ENCODE data around the gene SLC5A11. TPM values are rescaled to one million over a fixed set of nuclear protein-coding genes. Genes with fewer than 3 reads are reported as not detected.

SLC5A11 gene
- total and polyA plus RNA-seq, 2 donors (not counting 1 experiment from before 2014, with no cell fraction given), result under 0.01 TPM; not detected in 1

DNA sequence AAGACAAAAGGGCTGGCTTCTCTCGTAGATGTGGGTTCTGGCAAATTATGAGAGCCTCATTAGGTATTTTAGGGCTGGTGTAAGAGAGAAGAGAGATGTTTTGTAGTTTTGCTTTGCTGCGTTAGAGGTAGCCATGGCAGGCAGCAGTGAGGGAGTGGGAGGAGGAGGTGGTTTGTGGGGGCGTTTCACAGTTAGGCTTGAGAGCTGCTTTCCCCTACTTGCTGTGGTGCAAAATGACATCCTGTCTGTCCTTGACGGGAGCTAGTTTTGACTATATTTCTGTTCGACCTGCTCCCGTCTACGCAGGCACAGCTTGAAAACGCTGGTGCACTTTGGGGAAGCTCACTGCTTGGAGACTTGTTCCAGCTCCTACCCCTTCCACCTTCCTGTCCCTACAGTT lies 75.5 kb downstream of the SLC5A11 start:
- Histone ChIP-seq H3K4me3 (replicated peaks in 1 of 4; ENCODE audit: control extremely low read depth in 1 of 4, insufficient read depth in 1 of 4, low read depth in 3 of 4, low read length in 4 of 4) (no peak overlapping the region), H2AFZ (ENCODE audit: low read length) (no peak overlapping the region), H3K27ac (ENCODE audit: insufficient read depth, low read length) (no peak overlapping the region), H3K9ac (ENCODE audit: insufficient read depth, low read length) (no peak overlapping the region), H3K4me1 (ENCODE audit: control insufficient read depth, extremely low read depth, insufficient read depth, low read length) (no peaks in the 10 kb centered on the region), H3K9me3 (ENCODE audit: control insufficient read depth, insufficient read depth, low read depth, low read length) (no peaks in the 10 kb centered on the region), H3K27me3 (ENCODE audit: control insufficient read depth, insufficient read depth, low read length) (no peaks in the 10 kb centered on the region), H3K4me2 (ENCODE audit: extremely low read depth, insufficient read depth, low read length) (no peak overlapping the region), H3K36me3 (ENCODE audit: control insufficient read depth, insufficient read depth, low read length) (peaks cover 18% of the 10 kb centered on the region), H4K20me1 (ENCODE audit: control insufficient read depth, extremely low read depth, insufficient read depth, low read length) (no peaks in the 10 kb centered on the region), H3K79me2 (ENCODE audit: control insufficient read depth, insufficient read depth, low read length) (no peaks in the 10 kb centered on the region)
- no peak for DNase-seq (ENCODE audit: low read depth in 2 of 2)
- no peak for TF ChIP-seq EZH2 (IDR thresholded peaks at IDR 0.05; ENCODE audit: low read length, missing control alignments)

DNA sequence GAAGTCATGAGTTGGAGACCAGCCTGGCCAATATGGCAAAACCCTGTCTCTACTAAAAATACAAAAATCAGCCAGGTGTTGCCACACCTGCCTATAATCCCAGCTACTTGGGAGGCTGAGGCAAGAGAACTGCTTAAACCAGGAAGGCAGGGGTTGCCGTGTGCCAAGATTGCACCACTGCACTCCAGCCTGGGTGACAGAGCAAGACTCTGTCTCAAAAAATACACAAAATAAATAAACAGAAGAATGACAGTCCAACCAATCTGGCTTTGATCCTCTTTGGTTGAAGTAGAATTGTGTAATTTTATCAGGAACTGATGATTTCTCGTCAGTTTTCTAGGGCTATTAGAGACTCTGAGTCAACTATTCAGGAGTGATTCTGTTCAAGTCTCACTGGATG lies 79.4 kb downstream of the SLC5A11 start:
- no peak for DNase-seq (ENCODE audit: low read depth in 2 of 2)
- Histone ChIP-seq H3K36me3 (ENCODE audit: control insufficient read depth, insufficient read depth, low read length) (peaks cover 9% of the 10 kb centered on the region), H4K20me1 (ENCODE audit: control insufficient read depth, extremely low read depth, insufficient read depth, low read length) (no peaks in the 10 kb centered on the region), H3K4me1 (ENCODE audit: control insufficient read depth, extremely low read depth, insufficient read depth, low read length) (no peaks in the 10 kb centered on the region), H2AFZ (ENCODE audit: low read length) (no peak overlapping the region), H3K27me3 (ENCODE audit: control insufficient read depth, insufficient read depth, low read length) (no peaks in the 10 kb centered on the region), H3K9ac (ENCODE audit: insufficient read depth, low read length) (no peak overlapping the region), H3K4me2 (ENCODE audit: extremely low read depth, insufficient read depth, low read length) (no peak overlapping the region), H3K9me3 (ENCODE audit: control insufficient read depth, insufficient read depth, low read depth, low read length) (no peaks in the 10 kb centered on the region), H3K4me3 (replicated peaks in 1 of 4; ENCODE audit: control extremely low read depth in 1 of 4, insufficient read depth in 1 of 4, low read depth in 3 of 4, low read length in 4 of 4) (no peak overlapping the region), H3K27ac (ENCODE audit: insufficient read depth, low read length) (no peak overlapping the region), H3K79me2 (ENCODE audit: control insufficient read depth, insufficient read depth, low read length) (no peaks in the 10 kb centered on the region)
- TF ChIP-seq, protein P1, sequence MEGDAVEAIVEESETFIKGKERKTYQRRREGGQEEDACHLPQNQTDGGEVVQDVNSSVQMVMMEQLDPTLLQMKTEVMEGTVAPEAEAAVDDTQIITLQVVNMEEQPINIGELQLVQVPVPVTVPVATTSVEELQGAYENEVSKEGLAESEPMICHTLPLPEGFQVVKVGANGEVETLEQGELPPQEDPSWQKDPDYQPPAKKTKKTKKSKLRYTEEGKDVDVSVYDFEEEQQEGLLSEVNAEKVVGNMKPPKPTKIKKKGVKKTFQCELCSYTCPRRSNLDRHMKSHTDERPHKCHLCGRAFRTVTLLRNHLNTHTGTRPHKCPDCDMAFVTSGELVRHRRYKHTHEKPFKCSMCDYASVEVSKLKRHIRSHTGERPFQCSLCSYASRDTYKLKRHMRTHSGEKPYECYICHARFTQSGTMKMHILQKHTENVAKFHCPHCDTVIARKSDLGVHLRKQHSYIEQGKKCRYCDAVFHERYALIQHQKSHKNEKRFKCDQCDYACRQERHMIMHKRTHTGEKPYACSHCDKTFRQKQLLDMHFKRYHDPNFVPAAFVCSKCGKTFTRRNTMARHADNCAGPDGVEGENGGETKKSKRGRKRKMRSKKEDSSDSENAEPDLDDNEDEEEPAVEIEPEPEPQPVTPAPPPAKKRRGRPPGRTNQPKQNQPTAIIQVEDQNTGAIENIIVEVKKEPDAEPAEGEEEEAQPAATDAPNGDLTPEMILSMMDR (conservative IDR thresholded peaks at IDR 0.05 in 1 of 2, IDR thresholded peaks at IDR 0.05 in 1 of 2; ENCODE audit: low read depth in 1 of 2, low read length in 2 of 2), result no peak
- no peak for TF ChIP-seq EZH2 (IDR thresholded peaks at IDR 0.05; ENCODE audit: low read length, missing control alignments)

DNA sequence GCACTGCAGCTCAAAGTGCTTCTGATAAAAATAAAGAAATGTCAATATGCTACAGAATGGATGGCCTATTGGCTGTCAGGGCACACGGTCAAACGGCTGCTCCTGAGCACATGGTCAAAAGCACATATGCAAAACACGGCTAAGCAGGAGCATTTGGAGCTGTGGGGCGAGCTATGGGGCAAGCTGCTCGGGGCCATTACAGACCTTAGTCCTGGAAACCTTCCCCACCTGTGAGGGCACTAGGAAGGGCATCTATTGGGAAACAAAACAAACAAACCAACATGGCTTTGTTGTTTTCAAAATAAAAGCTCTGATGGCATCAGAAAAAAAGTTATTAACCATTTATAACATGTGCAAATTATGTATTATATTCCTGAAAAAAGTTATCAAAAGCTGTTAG lies 83.6 kb downstream of the SLC5A11 start:
- Histone ChIP-seq H3K36me3 (ENCODE audit: control insufficient read depth, insufficient read depth, low read length) (peaks cover 17% of the 10 kb centered on the region), H3K4me2 (ENCODE audit: extremely low read depth, insufficient read depth, low read length) (no peak overlapping the region), H3K27ac (ENCODE audit: insufficient read depth, low read length) (no peak overlapping the region), H3K27me3 (ENCODE audit: control insufficient read depth, insufficient read depth, low read length) (no peaks in the 10 kb centered on the region), H3K9ac (ENCODE audit: insufficient read depth, low read length) (no peak overlapping the region), H4K20me1 (ENCODE audit: control insufficient read depth, extremely low read depth, insufficient read depth, low read length) (no peaks in the 10 kb centered on the region), H2AFZ (ENCODE audit: low read length) (no peak overlapping the region), H3K79me2 (ENCODE audit: control insufficient read depth, insufficient read depth, low read length) (no peaks in the 10 kb centered on the region), H3K9me3 (ENCODE audit: control insufficient read depth, insufficient read depth, low read depth, low read length) (no peaks in the 10 kb centered on the region), H3K4me3 (replicated peaks in 1 of 4; ENCODE audit: control extremely low read depth in 1 of 4, insufficient read depth in 1 of 4, low read depth in 3 of 4, low read length in 4 of 4) (no peak overlapping the region), H3K4me1 (ENCODE audit: control insufficient read depth, extremely low read depth, insufficient read depth, low read length) (no peaks in the 10 kb centered on the region)
- no peak for DNase-seq (ENCODE audit: low read depth in 2 of 2)
- TF ChIP-seq EZH2 (IDR thresholded peaks at IDR 0.05; ENCODE audit: low read length, missing control alignments), result no peak
- TF ChIP-seq, protein P1 (conservative IDR thresholded peaks at IDR 0.05 in 1 of 2, IDR thresholded peaks at IDR 0.05 in 1 of 2; ENCODE audit: low read depth in 1 of 2, low read length in 2 of 2), result no peak

All from fibroblast of lung (primary cell).